GM21367 (cell line): ENCODE results near the gene WWOX.

ENCODE experiments used
- ATAC-seq: cut with Tn5 transposase; IDR thresholded peaks from one replicate; pipeline ENCODE4 v1.9.1; 2021; ENCODE audit not compliant: unreplicated experiment

The WWOX gene

GRCh38 chr16:79097166-79097565 lies 997.7 kb downstream of the WWOX start:
- no peak for ATAC-seq

GRCh38 chr16:79097771-79098170 lies 998.3 kb downstream of the WWOX start:
- ATAC-seq = no peak

GRCh38 chr16:79098907-79099306 lies 999.5 kb downstream of the WWOX start:
- no peak for ATAC-seq

GRCh38 chr16:79099716-79100115 lies 1000.3 kb downstream of the WWOX start:
- no peak for ATAC-seq

GRCh38 chr16:79100447-79100846 lies 1001.0 kb downstream of the WWOX start:
- no peak for ATAC-seq

GRCh38 chr16:79101491-79101890 lies 1002.0 kb downstream of the WWOX start:
- no peak for ATAC-seq

GRCh38 chr16:79104567-79104966 lies 1005.1 kb downstream of the WWOX start:
- ATAC-seq = no peak

- no peak for ATAC-seq
Measured at GRCh38 chr16:79107301-79107700, 1007.8 kb downstream of the WWOX start.

GRCh38 chr16:79109771-79110170 lies 1010.3 kb downstream of the WWOX start:
- ATAC-seq = no peak

GRCh38 chr16:79110242-79110641 lies 1010.8 kb downstream of the WWOX start:
- ATAC-seq = no peak

GRCh38 chr16:79110953-79111352 lies 1011.5 kb downstream of the WWOX start:
- ATAC-seq = no peak

GRCh38 chr16:79112462-79112861 lies 1013.0 kb downstream of the WWOX start:
- no peak for ATAC-seq

- ATAC-seq = no peak
Measured at GRCh38 chr16:79113826-79114225, 1014.4 kb downstream of the WWOX start.

GRCh38 chr16:79114759-79115158 lies 1015.3 kb downstream of the WWOX start:
- ATAC-seq = no peak

GRCh38 chr16:79121906-79122305 lies 1022.5 kb downstream of the WWOX start:
- no peak for ATAC-seq

- no peak for ATAC-seq
Measured at GRCh38 chr16:79122343-79122742, 1022.9 kb downstream of the WWOX start.

GRCh38 chr16:79124016-79124756 lies 1024.7 kb downstream of the WWOX start:
- ATAC-seq = no peak

- ATAC-seq = no peak
Measured at GRCh38 chr16:79127766-79128165, 1028.3 kb downstream of the WWOX start.

GRCh38 chr16:79128706-79129105 lies 1029.3 kb downstream of the WWOX start:
- ATAC-seq = no peak

GRCh38 chr16:79130616-79131015 lies 1031.2 kb downstream of the WWOX start:
- no peak for ATAC-seq

GRCh38 chr16:79131321-79132075 lies 1032.0 kb downstream of the WWOX start:
- no peak for ATAC-seq

- ATAC-seq = no peak
Measured at GRCh38 chr16:79132701-79133100, 1033.2 kb downstream of the WWOX start.
